ENCODE measurements around the gene RIN2.
A peak's percentile ranks its signal among the peaks of the same experiment; 100 is the strongest.

Gene RIN2

GRCh38 chr20:19765266-19765665, 7.2 kb downstream of the RIN2 start:
- DNase-seq: peak; percentile 37

GRCh38 chr20:19765913-19766312, 7.9 kb downstream of the RIN2 start:
- peak; percentile 97 for DNase-seq

DNA sequence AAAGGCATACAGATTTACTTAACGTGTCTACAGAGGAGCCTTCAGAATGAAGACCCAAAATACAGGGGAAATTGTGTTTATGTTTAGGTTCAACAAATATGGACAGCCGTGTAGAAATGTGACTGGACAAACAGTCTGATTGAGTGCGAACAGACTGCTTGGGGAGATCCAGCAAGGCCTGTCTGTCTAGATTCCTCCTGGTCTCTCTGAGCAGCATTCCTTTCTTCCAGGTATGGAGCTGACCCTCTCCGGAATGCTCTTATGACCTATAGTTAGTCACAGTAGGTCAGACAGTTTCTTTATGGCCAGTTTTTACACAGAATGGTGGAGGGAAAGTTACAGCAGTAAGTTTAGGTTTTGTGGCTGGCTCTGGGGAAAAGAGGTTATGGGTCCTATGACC, 9.0 kb downstream of the RIN2 start:
- DNase-seq: no peak

DNA sequence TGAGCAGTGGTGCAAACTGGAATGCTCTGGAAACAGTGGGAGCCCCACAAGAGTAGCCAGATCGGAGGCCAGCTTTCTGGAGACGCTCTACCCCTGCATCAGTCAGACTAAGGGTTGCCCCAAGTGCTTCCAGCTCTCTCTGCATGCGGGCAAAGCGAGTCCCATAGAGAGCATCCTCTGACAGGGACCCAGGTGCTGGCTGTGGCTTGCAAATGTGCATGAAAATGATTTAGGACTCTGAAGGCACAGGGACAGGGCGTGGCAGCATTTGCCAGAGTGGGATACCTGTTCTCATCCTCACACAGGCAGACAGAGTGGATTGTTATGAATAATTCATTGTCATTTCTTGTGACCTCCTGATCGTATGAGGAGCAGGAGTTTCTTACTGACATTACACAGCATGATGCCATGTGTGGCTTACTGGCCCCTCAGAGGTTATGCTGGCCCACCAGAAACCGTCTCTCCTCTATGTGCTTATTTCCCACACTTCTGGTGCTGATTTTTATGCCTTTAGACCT, 10.3 kb downstream of the RIN2 start:
- DNase-seq: no peak

GRCh38 chr20:19769507-19769906, 11.4 kb downstream of the RIN2 start:
- no peak for DNase-seq

DNA sequence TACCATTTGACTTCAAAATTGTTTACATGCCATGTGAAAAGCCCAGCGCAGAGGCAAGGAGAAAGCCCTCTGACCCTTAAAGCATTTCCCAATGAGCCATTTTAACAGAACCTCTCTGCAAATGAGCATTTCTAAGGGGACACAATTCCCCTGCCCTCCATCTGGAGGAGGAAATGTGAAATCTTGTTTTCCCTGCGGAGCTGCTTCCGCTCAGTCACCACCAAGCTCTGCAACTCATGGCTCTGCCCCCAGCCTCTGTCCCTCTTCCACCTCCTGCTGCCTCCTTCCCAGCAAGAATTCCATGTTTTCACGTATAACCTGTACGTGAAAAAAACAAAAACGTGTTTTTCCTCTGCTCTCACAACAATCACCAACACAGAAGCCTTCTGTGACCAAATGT, 12.3 kb downstream of the RIN2 start:
- peak; percentile 63 for DNase-seq

GRCh38 chr20:19771031-19771430, 13.0 kb downstream of the RIN2 start:
- DNase-seq: peak; percentile 65

- DNase-seq: no peak
Observed at GRCh38 chr20:19773471-19773870, 15.4 kb downstream of the RIN2 start.

DNA sequence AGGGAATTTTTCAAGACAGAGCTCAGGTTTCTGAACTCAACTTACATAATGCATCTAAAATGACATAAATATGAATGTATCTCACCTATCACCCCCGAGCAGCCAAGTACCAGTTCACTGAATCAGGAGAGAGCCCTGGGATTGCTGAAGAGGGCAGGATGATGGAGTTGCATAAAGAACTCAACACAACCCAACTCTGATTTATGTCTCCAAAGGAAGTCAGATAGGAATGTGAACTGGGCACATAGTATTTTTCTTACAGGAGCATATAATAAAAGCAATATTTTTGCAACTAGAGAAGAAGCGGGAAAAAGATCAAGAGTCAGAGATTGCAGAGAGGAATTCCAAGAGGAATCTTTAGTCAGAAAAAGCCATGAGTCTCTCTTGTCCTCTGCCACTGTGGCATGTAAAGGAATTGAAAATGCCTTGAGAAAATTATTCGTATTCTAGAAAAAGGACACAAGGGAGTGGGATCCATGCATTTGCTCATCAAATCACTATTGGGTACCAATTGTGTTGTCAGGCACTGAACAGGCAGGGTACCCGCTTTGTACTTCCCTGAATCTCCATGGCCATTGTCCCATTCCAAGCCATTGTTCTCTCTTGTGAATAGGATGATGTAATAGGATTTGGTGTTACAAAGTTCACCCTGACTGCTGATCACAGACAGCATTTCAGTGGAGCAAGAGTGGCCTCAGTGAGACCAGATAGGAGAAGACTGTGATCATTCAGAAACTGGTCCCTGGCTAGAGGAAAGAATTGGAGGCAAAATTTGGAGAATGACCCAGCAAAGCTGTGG, 16.3 kb downstream of the RIN2 start:
- no peak for DNase-seq

DNA sequence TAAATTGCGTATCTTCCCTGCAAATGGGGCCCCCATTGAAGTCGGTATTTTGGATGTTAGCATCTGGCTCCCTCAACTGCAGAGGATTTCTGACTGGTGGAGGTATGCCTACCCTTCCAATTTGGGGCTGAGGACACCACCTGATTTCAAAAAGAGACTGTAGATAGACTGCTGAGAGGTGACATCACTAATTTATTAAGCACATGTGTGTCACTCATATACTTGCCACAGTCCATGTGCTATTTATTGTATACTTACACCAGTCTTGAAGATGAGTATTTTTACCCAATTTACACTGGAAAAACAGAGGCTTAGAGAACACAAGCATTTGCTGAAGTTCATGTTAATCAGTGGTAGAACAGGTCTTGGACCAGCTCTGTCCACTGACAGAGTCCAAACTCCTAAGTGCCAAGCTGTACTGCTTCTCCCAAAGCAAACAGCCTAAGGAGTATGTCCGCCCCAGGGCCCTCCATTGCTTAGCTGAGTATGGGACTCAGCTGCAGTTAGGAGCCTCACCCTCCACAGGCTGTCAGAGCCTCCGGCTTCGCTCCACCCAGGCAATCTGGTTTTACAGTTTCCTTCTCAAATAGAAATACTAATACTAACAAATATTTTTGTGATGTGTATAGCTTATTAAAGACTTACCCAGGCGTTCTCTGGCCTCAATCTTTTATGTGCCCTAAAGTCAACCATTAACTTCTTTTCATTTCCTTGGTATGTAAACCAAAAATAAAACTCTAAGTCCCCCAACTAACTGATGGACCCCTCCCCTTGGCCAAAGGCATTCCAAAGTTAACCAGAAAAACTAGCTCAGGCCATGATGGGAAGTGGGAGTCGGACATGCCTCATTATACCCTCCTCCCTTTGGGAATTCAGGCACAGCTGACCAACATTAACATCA, 17.5 kb downstream of the RIN2 start:
- DNase-seq: no peak

DNA sequence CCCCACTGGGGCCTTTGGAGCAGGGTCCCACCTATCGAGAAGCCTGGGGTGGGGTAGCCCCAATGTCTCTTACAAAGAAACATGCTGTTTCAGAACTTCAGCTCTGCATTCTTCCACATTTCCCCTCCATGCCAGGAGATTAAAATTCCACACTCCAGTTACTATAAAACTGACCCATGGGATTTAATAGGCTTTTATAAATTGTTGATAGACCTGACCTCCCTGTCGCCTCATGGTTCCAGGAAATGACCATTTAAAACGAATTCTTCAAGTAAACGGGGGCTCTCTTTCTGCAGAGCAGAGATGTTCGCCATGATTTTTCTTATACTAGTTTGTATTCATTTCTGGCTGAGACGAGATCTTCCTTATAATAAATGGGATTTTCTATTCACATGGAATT, 19.3 kb downstream of the RIN2 start:
- no peak for DNase-seq

GRCh38 chr20:19777981-19778380, 19.9 kb downstream of the RIN2 start:
- DNase-seq: no peak

DNA sequence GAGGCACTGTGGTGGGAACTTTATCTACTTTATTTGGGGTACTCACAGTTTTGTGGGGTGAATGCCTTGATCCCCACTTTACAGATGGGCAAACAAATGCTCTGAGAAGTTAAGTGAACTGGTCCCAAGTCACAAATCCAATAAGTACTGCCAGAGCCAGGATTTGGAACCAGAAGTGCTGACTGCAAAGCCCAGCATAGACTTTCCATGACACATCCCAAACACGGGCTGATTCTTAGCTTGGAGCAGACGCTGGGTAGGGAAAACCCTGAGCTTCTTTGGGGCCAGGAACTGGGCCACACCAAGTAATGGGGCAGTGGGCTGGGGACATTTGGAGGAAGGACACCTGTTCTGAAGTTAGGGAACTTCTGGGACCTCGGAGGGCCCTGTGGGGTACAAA, 20.3 kb downstream of the RIN2 start:
- DNase-seq: no peak

GRCh38 chr20:19779634-19780033, 21.6 kb downstream of the RIN2 start:
- DNase-seq: no peak

- DNase-seq: no peak
Observed at GRCh38 chr20:19780261-19780660, 22.2 kb downstream of the RIN2 start.

DNA sequence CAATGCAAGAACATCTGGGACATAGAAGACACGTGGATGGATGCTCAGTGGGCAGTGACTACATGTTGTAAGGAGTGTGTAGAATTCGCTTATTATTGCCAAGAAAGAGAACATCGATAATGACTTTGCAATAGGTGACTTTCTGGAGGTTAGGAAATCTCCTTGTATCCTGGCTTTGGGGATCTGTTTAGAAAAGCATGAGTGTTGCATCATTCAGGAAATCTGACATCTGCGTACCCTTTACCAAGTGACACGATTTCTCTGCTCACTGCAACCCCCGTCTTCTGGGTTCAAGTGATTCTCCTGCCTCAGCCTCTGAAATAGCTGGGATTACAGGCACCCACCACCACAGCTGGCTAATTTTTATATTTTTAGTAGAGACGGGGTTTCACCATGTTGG, 23.2 kb downstream of the RIN2 start:
- DNase-seq: no peak

GRCh38 chr20:19782669-19783068, 24.6 kb downstream of the RIN2 start:
- DNase-seq: no peak

- no peak for DNase-seq
Observed at GRCh38 chr20:19783966-19784401, 25.9 kb downstream of the RIN2 start.

DNA sequence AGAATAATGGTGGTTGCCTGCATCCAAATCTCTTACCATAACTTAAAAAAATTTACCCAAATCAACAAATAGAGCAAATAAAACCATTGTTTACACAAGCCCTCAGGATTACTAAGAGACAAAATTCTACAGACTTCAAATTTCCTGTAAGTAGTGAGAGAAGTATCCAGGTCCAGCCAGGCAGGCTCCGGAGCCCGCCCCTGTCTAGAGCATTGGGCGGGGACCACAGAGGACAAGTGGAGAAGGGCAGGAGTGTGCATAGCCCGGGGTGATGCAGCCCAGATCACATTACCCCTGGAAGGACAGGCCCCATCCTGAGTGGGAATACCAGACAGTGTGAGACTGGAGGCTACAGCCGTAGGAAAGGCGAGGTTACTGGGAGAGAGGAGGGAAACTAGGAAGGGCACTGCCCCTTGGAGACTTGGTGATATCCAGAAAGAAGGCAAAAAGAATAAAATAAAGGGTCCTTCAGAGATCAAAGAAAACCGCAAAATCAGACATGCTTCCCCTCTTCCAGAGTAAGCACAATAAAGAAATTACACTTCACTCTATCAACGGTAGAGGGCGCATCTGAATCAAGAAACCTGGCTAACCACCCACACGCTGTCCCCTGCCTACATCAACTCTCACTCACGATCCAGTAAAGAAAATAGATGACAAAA, 26.6 kb downstream of the RIN2 start:
- DNase-seq: peak; percentile 91

DNA sequence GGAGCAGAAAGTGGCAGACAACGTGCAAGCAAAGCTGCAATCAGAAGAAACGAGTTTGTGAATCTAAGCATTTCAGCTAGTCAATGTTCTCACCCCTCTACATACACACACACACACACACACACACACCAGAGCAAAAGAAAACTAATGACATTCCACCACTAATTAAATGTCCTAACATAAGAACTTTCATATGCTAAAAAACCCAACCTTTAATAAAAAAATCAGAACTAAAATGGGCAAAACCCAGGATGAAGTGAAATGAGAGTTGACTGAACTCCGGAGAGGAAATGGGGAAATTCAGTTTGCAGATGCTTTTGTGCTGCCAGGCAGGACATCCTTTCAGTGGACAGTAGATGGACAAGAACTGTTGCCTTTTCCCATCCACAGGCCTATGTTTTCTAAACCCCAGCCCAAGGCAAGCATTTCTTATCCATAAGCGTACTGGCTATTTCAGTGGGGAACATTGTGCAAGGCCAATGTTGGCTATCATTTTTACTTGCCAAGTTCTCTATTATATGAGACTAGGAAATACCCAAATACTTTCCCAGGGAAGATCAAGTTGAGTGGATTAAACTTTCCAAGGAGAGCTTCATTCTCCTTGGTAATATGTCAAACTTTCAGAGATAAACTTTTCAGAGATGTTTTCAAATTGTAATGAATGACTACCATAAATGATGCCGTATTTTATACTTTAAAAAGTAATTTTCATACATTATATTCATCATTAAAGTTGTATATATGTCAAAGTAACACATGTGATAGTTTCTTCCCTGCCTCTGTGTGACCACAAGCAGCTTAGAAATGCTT, 27.3 kb downstream of the RIN2 start:
- no peak for DNase-seq

DNA sequence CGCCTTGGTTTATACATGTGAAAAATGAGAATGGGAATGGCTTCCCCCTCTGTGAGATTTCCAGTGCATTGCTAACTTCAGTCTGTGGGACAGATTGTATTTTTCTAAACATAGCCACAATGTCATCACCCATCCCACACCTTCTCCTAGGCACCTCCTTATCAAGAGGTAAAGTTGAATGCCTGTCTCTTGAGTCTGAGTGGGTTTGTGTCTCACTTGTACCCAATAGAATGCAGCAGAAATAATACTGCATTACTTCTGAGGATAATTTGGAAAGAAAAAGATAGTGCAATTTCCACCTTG, 27.9 kb downstream of the RIN2 start:
- no peak for DNase-seq

DNA sequence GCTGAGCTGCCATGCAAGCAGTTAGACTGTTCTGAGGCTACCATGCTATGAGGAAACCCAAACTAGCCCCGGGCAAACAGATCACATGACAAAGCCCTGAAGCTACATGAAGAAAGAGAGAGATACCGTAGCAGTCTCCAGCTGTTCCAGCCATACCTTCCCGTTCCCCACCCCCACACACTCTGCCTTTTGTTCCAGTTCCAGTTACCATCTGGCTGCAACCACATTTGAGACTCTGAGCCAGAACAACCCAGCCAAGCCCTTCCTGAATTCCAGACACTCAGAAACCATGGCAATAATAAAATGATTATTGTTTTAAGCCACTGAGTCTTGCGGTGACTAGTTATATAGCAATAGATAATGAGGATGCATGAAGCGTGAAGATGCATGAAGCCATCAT, 28.3 kb downstream of the RIN2 start:
- peak; percentile 78 for DNase-seq

- DNase-seq: no peak
Observed at GRCh38 chr20:19787366-19787765, 29.3 kb downstream of the RIN2 start.

All from NCI-H82 (cell line).